Measurements from ENCODE around the gene ZNF575.
"Not testable (repeated sequence)": the region's sequence is repeated elsewhere in the genome, so short reads cannot be mapped to it uniquely, and the experiment has no call there.

ZNF575 gene

DNA sequence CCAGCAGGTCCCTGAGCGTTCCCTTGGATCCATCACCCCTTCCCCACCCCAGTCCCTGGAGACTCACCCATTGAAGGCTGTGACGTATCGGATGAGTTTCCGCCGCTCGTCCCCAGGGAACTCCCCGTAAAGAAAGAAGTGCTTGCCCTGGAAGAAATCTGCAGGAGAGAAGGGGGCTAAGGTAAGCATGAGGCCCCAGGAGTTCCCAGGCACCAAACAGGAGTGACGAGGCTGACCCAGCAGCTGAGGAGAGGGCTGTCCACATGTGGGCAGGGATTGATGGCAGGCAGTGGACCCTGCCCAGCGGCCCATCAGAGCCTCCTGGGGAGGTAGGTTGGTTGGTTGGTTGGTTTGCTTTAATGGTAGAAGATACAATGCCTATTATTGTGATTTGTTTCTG is 11.1 kb downstream of the ZNF575 start:
- no peak for DNase-seq (ENCODE audit: low read depth)

DNA sequence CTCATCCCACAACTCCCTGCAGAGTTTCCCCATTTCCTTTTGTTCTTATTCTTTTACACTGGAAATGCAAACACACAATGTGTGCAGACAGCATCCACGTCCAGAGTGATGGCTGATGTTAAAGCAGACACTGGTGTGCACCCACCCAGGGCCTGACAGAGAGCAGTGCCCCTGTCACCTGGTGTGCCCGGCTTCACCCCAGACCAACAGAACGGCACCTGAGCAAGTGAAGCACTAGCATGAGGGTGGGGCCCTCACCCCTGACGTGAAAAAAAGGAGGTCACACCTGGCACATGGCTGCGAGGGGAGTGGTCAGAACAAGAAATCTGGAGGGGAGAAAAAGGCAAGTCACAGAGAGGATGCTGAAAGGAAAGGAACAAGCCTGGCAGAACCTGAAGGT is 12.3 kb downstream of the ZNF575 start:
- no peak for DNase-seq (ENCODE audit: low read depth)

DNA sequence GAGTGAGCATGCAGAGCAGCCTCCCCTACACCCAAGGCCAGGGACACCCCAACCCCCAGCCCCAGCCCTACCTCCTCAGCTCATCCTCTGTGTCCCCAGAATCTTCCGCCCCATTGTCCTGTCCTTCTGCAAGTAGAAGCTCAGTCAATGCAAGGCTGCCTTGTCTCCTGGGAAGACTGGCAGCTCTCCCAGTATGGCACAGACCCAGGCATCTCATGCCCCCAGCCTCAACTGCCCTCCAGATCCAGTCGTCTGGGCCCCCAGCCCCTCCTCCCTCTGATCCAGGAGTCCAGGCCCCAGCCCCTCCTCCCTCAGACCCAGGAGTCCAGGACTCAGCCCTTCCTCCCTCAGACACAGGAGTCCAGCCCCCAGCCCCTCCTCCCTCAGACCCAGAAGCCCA is 13.0 kb downstream of the ZNF575 start:
- DNase-seq (ENCODE audit: low read depth) = no peak

DNA sequence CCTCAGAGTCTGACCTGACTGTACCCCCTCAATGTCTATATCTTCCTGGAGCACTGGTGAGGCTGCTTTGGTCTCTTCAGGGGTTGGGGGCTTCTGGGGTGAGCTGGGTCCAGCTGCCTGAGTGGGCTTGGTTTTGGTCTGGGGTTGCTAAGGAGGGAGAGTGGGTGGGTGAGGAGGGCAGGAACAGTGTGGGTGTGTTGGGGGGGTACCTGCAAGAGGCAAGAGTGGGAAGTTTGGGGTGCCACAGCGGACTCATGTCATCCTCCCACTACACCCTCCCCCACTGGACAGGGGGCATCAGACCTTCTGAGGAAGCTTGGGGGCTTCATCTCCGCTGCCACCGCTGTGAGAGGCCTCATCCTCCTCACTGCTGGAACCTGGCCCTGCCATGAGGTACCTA is 13.6 kb downstream of the ZNF575 start:
- DNase-seq (ENCODE audit: low read depth) = no peak

DNA sequence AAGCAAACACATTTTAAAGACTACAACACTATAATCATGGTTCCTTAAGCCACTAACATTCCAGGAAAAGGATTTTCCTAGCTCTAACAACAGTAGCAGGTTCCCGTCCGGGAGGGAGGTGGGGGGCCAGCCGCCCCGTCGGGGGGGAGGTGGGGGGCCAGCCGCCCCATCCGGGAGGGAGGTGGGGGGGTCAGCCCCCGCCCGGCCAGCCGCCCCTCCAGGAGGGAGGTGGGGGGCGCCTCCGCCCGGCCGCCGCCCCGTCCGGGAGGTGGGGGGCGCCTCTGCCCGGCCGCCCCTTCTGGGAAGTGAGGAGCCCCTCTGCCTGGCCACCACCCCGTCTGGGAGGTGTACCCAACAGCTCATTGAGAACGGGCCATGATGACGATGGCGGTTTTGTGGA is 14.9 kb downstream of the ZNF575 start:
- DNase-seq (ENCODE audit: low read depth) = not testable (repeated sequence)

DNA sequence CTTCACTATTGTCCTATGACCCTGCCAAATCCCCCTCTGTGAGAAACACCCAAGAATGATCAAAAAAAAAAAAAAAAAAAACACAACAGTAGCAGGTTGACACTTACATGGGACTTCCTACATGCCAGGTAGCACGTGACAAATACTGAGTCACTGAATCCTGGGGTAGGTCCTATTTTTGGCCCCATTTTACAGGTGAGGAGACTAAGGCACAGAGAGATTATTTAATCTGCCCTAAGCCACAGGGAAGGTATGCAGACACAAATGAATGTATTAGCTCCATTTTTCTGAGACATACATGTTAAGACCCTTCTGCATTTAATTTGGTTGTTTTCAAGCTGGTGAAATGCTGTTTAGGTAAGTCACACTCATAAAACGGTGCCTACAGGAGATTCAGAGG is 15.7 kb downstream of the ZNF575 start:
- no peak for DNase-seq (ENCODE audit: low read depth)

DNA sequence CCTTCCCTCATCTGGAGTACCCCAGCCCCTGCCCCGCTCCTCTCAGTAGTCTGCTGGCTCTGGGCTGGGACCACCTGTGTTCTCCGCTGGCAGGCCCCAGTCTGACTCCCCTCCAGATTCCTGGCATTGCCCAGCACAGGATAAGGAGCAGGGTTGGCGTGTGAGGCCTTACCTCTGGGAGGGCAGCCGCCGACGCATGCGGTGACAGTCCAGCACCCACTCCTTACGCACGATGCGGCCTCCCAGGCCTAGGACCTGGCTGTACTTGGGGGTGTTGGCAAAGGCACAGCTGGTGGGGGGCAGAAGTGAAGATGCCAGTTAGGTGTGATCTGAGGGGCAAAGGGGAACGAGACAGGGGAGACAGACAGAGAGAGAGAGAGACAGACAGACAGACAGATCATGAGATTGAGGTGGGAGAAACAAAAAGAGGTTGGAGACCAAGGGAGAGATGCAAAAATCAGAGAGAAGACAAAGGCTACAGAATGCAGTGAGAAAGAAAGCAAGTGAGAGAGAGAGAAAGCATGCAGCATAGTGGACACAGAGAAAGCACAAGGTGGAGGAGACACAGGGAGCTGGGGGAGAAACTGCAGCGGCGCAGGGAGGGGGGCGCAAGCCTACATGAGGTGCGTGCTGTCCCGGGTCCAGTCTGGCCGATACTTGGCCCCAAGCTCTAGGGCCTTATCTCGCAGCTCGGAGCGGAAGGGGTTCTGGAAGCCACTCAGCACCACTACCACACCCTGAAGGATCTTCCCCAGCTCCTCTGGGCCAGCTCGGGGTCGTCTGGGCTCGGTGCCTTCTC is 18.6 kb downstream of the ZNF575 start:
- DNase-seq (ENCODE audit: low read depth) = no peak

DNA sequence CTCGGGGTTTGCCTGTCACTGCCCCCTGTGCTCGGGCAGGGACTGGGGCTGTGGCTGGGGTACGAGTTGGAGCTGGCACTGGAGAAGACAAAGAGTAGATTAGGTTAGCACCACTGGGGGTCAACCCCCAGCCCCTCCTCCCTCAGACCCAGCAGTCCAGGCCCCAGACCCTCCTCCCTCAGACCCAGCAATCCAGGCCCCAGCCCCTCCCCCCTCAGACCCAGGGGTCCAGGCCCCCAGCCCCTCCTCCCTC is 19.1 kb downstream of the ZNF575 start:
- no peak for DNase-seq (ENCODE audit: low read depth)

DNA sequence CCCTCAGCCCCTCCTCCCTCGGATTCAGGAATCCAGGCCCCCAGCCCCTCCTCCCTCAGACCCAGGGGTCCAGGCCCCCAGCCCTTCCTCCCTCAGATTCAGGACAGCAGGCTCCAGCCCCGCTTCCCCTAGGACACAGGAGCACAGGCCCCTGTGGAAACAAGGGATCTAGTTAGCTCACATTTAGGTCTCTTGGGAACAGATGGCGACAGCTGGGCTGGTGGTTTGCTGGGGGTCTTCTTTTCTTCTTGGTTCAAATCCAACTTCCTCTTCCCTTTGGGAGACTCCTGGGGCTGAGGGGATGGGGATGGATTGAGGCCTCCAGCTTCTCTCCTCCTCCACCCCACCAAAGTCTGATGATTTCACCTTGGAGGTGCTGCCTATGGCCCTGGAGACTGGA is 19.6 kb downstream of the ZNF575 start:
- DNase-seq (ENCODE audit: low read depth) = no peak

DNA sequence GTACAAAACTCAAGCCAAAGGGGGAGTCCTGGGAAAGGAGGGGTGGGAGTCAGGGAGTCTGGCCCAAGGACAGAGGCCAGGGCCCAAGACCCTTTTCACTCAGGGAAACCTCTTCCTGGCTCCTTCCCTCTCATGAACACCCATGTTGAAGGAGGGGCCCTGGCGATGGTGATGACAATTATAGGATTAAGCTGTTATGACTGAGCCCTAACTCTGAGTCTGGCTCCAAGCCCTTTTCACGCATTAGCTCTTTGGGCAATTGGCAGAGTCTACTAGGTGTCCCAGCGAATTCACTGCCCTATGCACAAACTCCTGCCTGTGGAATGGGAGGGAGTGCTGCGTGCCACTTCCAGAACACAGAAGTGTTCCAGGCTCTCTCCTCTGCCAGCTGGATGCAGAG is 20.7 kb downstream of the ZNF575 start:
- DNase-seq (ENCODE audit: low read depth) = no peak

DNA sequence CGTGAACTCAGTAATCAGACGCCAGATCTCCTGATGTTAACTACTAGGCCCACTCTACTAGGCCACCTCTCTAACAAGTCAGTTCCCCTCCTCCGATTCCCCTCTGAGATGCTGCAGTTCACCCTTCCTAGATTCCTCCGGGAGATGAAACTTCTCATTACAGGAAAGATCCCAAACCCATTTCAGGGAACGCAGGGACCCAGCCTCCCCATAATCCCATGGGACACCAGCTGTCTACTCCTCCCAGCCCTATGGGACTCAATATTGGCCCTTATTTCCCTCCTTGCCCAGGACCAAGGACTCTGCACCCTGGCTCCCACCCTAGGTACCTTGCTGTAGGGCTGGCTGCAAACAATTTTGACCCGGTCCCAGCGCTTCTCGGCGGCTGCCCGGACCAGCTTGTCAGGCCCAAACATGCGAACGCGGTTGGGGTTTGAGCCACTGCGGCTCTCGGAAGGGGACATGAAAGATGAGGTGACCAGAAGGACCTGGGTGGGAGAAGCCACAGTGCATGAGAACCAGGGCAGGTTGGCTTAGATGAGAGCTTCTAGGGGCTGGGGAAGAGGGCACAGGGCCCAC is 21.4 kb downstream of the ZNF575 start:
- DNase-seq (ENCODE audit: low read depth) = no peak

DNA sequence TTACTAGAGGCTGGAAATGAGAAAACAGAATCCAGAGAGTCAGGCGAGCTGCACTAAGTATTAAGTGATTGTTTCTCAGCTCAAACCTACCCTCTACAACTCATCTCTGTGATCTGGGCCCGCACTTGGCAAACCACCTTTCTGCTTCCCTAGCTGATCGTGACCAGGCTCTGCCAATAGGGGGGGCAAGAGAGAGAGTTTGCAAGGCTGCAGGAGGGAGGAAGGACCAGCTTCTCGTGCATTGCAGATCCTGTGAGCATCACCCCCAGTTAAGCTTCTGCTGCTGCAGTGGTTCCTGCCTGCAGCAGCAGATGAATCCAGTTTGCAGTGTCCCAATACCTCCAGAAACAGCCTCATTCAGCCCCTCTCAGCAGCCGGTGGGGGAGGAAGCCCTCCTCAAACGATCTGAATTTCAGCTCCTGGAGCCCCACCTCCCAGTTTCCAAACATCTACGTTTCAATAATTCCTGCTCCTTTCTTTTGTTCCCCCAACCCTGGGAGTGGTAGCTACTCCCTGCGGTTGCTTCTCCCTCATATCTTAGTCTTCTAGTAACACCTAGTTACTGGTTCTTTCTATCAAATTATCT is 22.3 kb downstream of the ZNF575 start:
- DNase-seq (ENCODE audit: low read depth) = peak; percentile 51

DNA sequence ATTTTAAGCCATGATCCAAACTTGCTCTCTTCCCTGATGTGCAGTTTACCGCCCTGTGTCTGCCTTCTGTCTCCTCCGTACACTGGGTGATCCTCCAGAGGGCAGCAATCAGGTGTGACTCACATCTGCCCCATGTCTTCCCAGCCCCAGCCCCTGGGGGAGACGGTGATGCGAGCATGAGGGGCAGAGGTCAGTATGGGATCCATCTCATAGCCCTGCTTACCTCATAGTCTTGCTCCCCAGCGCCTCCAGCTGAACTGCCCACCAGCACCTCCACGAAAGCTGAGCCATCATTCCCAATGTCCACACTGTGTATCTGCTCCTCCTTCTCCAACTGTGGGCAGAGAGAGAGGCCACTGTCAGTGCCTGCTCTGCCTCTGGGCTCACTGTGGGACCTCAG is 27.7 kb downstream of the ZNF575 start:
- DNase-seq (ENCODE audit: low read depth) = no peak

DNA sequence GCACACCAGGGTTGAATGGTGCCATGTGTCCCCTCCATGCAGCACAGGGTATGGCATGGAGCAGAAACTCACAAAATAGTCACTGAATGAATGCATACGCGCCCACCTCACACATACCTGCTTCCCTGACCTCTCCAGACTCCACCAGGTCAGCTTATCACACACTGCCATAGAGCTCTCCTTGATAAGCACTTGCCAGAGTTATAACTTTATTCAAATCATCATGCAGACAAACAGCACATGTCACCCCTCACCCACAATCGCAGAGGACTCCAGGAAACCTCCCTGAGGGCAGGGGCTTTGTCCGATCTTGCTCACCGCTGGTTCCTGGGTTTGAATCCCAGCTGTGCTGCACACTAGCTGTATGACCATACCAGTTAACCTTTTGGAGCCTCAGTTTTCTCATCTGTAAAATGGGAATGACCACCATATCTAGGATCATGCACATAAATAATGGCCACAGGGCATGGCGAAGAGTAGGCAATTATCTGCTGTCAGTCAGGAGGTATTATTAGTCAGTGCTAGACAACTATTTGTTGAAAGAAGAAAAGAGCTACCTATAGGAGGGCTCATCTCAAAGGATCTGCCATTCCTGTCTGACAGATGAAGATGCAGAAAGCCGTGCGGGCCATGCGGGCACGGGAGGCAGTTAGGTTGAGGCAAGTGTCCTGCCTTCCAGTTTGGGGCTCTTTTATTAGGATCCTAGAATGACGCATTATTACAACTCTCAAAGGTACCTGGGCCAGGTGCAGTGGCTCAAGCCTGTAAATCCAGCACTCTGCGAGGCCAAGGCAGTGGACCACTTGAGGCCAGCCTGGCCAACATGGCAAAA is 28.4 kb downstream of the ZNF575 start:
- DNase-seq (ENCODE audit: low read depth) = no peak

DNA sequence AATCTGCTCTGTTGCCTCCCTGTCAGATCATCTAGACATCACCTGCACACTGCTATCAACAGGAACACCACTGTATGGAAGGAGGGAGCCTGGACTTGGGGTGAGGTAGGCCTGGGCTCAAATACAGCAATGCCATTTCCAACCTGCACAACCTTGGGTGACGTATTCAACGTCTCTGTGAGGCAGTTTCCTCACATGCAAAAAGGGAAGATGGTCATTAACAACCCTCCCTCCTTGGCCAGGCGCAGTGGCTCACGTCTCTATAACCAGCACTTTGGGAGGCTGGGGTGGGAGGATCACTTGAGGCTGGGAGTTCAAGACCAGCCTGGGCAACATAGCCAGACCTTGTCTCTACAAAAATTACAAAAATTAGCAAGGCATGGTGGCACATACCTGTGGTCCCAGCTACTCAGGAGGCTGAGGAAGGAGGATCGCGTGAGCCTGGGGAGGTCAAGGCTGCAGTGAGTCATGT is 29.3 kb downstream of the ZNF575 start:
- no peak for DNase-seq (ENCODE audit: low read depth)

DNA sequence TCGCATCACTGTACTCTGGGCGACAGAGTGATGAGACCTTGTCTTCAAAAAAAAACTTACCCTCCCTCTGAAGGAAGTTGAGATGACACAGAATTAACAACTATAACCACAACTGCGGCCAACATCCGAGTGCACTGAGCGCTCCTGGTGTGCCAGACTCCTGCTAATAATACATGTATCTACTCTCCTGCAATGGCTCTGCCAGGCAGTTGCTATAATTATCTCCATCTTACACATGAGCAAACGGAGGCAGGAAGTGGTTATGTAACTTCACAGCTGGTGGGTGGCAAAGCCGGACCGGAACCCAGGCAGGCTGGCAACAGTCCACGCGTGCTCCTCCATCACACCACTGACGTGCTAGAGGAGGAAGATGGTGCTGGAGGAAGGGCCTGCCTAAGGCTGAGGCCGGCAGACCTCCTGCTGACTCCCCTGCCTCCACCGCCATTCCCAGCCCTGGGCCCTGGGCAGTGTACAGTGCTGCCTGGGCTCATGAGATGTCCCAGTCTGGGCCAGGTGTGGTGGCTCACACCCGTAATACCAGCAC is 29.8 kb downstream of the ZNF575 start:
- DNase-seq (ENCODE audit: low read depth) = peak; percentile 80

DNA sequence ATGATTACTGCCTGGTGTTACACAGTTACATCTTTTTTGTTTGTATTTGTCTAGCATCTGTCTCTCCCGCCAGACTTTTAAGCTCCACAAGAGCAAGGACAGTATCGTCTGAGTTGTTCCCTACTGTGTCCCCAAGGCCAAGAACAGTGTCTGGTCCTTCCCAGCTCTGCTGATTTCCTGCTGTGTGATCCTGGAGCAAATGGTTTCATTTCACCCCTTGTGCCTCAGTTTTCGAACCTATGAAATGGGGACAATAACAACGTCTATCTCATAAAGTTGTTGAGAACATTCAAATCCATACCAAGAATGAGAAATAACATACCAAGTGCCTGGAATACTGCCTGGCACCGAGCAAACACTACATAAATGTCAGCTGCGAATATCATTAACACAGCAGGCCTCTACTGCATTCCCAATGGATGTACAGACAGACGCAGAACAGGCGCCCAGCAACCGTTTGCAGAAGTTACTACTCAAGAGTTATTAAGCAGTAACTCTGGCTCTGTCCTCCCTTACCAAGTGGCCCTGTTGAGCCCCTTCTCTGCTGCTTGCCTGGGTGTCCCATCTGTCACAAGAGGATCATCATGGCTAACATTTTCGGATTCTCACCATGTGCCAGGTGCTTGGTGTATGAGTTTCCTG is 30.9 kb downstream of the ZNF575 start:
- DNase-seq (ENCODE audit: low read depth) = no peak

DNA sequence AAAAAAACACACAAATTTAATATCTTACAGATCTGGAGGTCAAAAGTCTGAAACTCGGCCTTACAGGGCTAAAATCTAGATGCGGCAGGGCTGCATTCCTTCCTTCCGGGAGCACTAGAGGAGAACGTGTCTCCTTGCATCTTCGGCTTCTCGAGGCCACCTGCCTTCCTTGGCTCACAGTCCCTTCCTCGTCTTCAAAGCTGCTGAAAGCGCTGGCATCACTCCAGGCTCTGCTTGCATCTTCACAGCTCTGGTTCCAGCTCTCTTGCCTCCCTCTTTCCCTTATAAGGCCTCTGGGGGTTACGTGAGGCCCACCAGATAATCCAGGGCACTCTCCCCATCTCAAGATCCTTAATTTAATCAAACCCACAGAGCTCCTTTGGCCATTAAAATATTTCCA is 31.8 kb downstream of the ZNF575 start:
- DNase-seq (ENCODE audit: low read depth) = no peak

DNA sequence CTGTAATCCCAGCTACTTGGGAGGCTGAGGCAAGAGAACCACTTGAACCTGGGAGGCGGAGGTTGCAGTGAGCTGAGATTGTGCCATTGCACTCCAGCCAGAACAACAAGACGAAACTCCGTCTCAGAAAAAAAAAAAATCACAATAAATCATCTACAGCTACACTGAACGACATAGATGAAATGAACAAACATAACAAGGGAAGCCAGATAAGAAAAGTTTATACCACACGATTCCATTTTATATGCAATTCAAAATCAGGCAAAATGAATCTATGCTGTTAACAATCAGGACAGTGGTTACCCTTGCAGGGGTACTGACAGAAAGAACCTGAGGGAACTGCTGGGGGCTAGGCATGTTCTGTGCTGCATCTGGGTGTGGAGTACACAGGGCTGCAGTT is 36.7 kb downstream of the ZNF575 start:
- DNase-seq (ENCODE audit: low read depth) = no peak

DNA sequence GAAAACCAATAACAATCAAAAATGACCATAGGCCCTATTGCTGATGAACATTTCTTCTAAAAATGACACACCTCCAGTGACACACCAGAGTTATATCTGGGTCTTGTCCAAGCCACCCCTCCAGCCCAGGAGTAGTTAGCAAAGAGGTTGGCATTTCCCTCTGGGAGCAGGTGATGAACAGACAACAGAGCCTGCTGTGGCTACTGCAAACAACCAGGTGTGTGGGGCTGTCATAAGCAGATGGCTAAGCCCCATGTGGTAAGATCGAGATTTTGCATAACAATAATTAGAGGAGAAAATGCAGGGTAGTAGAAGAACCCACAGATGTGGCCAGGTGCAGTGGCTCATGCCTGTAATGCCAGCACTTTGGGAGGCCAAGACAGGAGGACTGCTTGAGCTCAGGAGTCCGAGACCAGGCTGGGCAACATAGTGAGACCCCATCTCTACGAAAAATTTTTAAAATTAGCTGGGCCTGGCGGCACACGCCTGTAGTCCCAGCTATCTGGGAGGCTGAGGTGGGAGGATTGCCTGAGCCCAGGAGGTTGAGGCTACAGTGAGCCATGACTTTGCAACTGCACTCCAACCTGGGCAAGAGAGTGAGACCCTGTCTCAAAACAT is 37.3 kb downstream of the ZNF575 start:
- DNase-seq (ENCODE audit: low read depth) = no peak

DNA sequence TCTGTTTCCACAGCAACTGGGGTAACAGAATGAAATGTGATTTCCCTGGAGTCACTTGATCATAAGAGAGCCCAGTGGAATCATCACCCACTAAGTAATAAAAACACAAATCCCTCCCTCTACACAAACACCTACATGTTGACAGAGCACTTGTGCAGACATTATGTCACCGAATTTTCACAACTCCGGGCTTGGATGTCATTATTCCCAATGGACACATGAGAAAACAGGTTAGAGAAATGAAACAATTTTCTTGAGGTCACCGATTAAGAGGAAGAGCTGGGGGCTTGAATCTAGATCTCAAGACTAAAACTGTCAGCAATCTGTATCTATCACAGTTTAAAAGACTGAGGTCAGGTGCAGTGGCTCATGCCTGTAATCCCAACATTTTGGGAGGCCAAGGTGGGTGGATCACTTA is 39.2 kb downstream of the ZNF575 start:
- no peak for DNase-seq (ENCODE audit: low read depth)

Data from GM04504 (cell line).